HepG2 (cell line): ENCODE results near the gene KPNA3. TPM values are rescaled to one million over a fixed set of nuclear protein-coding genes. Genes with fewer than 3 reads are reported as not detected.

Experiments used
- ATAC-seq: fragments of 200-7000 bp; cut with Tn5 transposase; 3 replicates; pipeline ENCODE4 v1.9.1; 2020; ENCODE audit warnings: mild to moderate bottlenecking, moderate library complexity
- BruUV-seq: library from RNA; stranded (reverse); fragments of 400-500 nt; replicated peaks from 2 replicates; lab custom pipeline; 2021; lab: Mats Ljungman, UMichigan
- CTCF ChIA-PET: fragments of 300-600 bp; formaldehyde crosslinking; extraction: SDS; loops from one replicate; lab custom pipeline; 2021; ENCODE audit warnings: low total read pairs, inconsistent platforms, low intra/inter-chr PET ratio; lab: Yijun Ruan, JAX
- POLR2A ChIA-PET: fragments of 350-600 bp; sonication (Branson Sonifier 250); formaldehyde crosslinking; loops from one replicate; lab custom pipeline; 2020; ENCODE audit warnings: antibody characterized with exemption, inconsistent platforms; lab: Yijun Ruan, JAX
- DNase-seq: peaks from one replicate; pipeline ENCODE4 v3.0.0-alpha.2; 2015; ENCODE audit warnings: low spot score
- FAIRE-seq: peaks from 3 replicates; lab custom pipeline; 2011; peaks lifted over from hg19 to GRCh38; lab: Jason Lieb, UNC
- H2AFZ ChIP-seq: one replicate; pipeline ENCODE4 v1.6.1; 2011; ENCODE audit warnings: low read length, inconsistent platforms
- H3K27ac ChIP-seq: fragments of 300-600 bp; 3 replicates; pipeline ENCODE4 v1.8.0; 2011; ENCODE audit warnings: mixed run types, mild to moderate bottlenecking, mixed read lengths, low read length, inconsistent platforms; ENCODE audit not compliant: insufficient read depth; ENCODE audit errors: extremely low read length
- H3K27me3 ChIP-seq, 2 experiments: fragments of 200-600 bp in 1 of 2; 2 replicates in 1 of 2; 3 replicates in 1 of 2; pipeline versions ENCODE4 v1.6.0 to v1.8.0; 2011; ENCODE audit warnings: low read length in 2 of 2, mild to moderate bottlenecking in 2 of 2, moderate library complexity in 2 of 2, inconsistent platforms in 1 of 2; ENCODE audit not compliant: insufficient read depth in 2 of 2, control insufficient read depth in 1 of 2
- H3K36me3 ChIP-seq, 2 experiments: fragments of 200-600 bp in 1 of 2; replicated peaks in 1 of 2; 2 replicates in 1 of 2; 3 replicates in 1 of 2; pipeline versions ENCODE4 v1.5.1 to v1.8.0; 2011; ENCODE audit warnings: low read length in 2 of 2, inconsistent platforms in 1 of 2; ENCODE audit not compliant: insufficient read depth in 2 of 2, control insufficient read depth in 1 of 2
- H3K4me1 ChIP-seq: 2 replicates; pipeline ENCODE4 v1.5.1; 2012; ENCODE audit warnings: low read length, inconsistent platforms; ENCODE audit not compliant: insufficient read depth
- H3K4me2 ChIP-seq: 2 replicates; pipeline ENCODE4 v1.6.0; 2011; ENCODE audit warnings: low read depth, low read length, inconsistent platforms
- H3K4me3 ChIP-seq, 3 experiments: fragments of 200-600 bp in 1 of 3; sonication (generic), shearing (Covaris generic) in 1 of 3; replicated peaks in 1 of 3; 2 replicates each; pipeline ENCODE4 v1.5.1; 2011 to 2016; ENCODE audit warnings: low read length in 3 of 3, inconsistent platforms in 2 of 3, low read depth in 2 of 3, mild to moderate bottlenecking in 2 of 3, control low read depth in 1 of 3, mixed read lengths in 1 of 3; ENCODE audit not compliant: insufficient read depth in 1 of 3
- H3K79me2 ChIP-seq: one replicate; pipeline ENCODE4 v1.6.1; 2011; ENCODE audit warnings: low read length, inconsistent platforms; ENCODE audit not compliant: insufficient read depth
- H3K9ac ChIP-seq: 2 replicates; pipeline ENCODE4 v1.6.0; 2011; ENCODE audit warnings: mild to moderate bottlenecking, low read depth, low read length, inconsistent platforms; ENCODE audit not compliant: insufficient read depth
- H3K9me3 ChIP-seq: 2 replicates; pipeline ENCODE4 v1.5.1; 2012; ENCODE audit warnings: mild to moderate bottlenecking, low read length
- H4K20me1 ChIP-seq: 2 replicates; pipeline ENCODE4 v1.6.0; 2011; ENCODE audit warnings: inconsistent platforms, mild to moderate bottlenecking, low read length, moderate library complexity; ENCODE audit not compliant: insufficient read depth
- ATF1 ChIP-seq: IDR thresholded peaks from 2 replicates; pipeline ENCODE4 v1.6.1; 2016; ENCODE audit warnings: mild to moderate bottlenecking, control low read depth
- HNRNPL ChIP-seq: fragments of 200-400 bp; formaldehyde crosslinking; IDR thresholded peaks from 2 replicates; pipeline ENCODE4 v1.6.1; 2017; ENCODE audit warnings: mild to moderate bottlenecking, low read depth, low read length
- SP2 ChIP-seq: sonication (generic); formaldehyde crosslinking; IDR thresholded peaks from 2 replicates; pipeline ENCODE4 v1.5.1; 2020; ENCODE audit warnings: mild to moderate bottlenecking, missing genetic modification reagents
- TP53 ChIP-seq: sonication (generic); formaldehyde crosslinking; conservative IDR thresholded peaks from 2 replicates; pipeline ENCODE4 v1.4.0; 2020; ENCODE audit warnings: missing genetic modification reagents
- ZNF256 ChIP-seq: sonication (generic); formaldehyde crosslinking; conservative IDR thresholded peaks from 2 replicates; pipeline ENCODE4 v1.4.0; 2020; ENCODE audit warnings: missing genetic modification reagents
- ZNF816 ChIP-seq: sonication (generic); formaldehyde crosslinking; IDR thresholded peaks from 2 replicates; pipeline ENCODE4 v1.8.0; 2022; ENCODE audit warnings: missing genetic modification reagents, mild to moderate bottlenecking, borderline replicate concordance
- in situ Hi-C: cut with HindIII; loops from 2 replicates; pipeline ENCODE4 v1.10.0; 2017; ENCODE audit warnings: low pct_unique_long_range_greater_than_20kb; ENCODE audit not compliant: extremely low pct_ligation_motif_present
- intact Hi-C: fragments of 100-400 bp; cut with micrococcal nuclease; formaldehyde crosslinking; loops from one replicate; pipeline ENCODE4 v1.10.0; 2022; ENCODE audit not compliant: unreplicated experiment
- polyA plus RNA-seq, 8 experiments: library from polyadenylated mRNA; depleted of rRNA in 3 of 8; stranded (reverse) in 7 of 8; unstranded in 1 of 8; fragments of >200 nt; fragmentation: Illumina TruSeq in 4 of 8; extraction: Trizol in 4 of 8; gene quantifications; 2 replicates each; pipeline versions ENCODE4 v1.2.1 to v1.2.3, GENCODE V29; 2011 to 2016; ENCODE audit warnings: low read depth in 4 of 8, missing spikeins in 1 of 8, mixed read lengths in 1 of 8; ENCODE audit not compliant: insufficient read depth in 1 of 8
- total RNA-seq, 5 experiments: library from RNA; depleted of rRNA; stranded (reverse); fragments of >200 nt; fragmentation: Illumina TruSeq; extraction: Trizol; gene quantifications; 2 replicates each; pipeline ENCODE4 v1.2.3, GENCODE V29; 2016; ENCODE audit warnings: low read depth in 1 of 5
- TF ChIP-seq, protein P1 (sequence below): sonication (generic); formaldehyde crosslinking; IDR thresholded peaks from 2 replicates; pipeline ENCODE4 v1.4.0; 2020; ENCODE audit warnings: missing genetic modification reagents, borderline replicate concordance
- TF ChIP-seq, protein P2 (sequence below): sonication (generic); formaldehyde crosslinking; IDR thresholded peaks from 2 replicates; pipeline ENCODE4 v1.8.1; 2023; ENCODE audit warnings: missing genetic modification reagents, mild to moderate bottlenecking, borderline replicate concordance
- TF ChIP-seq, protein P3 (sequence below): sonication (generic); formaldehyde crosslinking; IDR thresholded peaks from 2 replicates; pipeline ENCODE4 v1.5.0; 2020; ENCODE audit warnings: missing genetic modification reagents

Gene KPNA3
- total and polyA plus RNA-seq, 2 of the 13 experiments (the other 11 are each of a cell fraction or from before 2014, with no cell fraction given) = 13.0 to 28.9 TPM

DNA sequence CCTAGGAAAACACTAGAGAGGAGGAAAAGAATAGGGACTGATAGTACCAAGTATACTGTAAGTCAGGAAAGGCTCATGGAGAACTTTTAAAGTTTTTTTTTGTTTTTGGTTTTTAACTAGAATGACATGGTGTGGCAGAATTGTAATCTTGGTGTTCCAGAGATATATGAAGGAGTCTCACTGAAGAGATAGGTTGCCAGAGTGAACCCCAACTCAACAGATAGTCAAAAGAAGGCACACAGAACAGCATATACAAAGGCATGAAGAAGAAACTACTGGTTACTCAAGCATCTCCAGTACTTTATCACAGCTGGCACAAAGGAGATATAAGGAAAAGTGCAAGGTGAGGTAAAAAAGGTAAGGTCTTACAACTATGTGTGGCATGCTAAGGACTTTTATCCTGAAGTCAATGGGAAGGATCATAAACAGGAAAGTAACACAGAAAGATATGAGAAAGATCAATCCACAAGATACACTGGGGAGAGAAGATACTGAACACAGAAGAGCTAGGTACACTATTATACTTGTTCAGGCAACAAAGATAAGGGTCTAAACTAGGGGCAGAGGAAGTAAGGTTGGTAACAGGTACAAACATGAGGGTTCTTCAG is 6.0 kb downstream of the KPNA3 start:
- no peaks in the 10 kb centered on the region; the same call in 1 of the 2 replicates for H4K20me1 ChIP-seq
- POLR2A ChIA-PET = interaction anchor here (2.1 kb wide), 1 partner anchor 40 kb away, joined by 5 read pairs; no protein-coding TSS in a partner anchor
- intact Hi-C loops (loop anchor here (2.0 kb wide), 1 partner anchor 46 kb away; no protein-coding TSS in a partner anchor), in situ Hi-C loops (no loop called here)
- no peaks in the 10 kb centered on the region; a peak in 1 of 5 replicates for H3K27me3 ChIP-seq
- DNase-seq (no peak), FAIRE-seq (no peak), ATAC-seq (no peak)
- no peak overlapping the region for H3K9ac ChIP-seq
- H3K4me2 ChIP-seq = no peak overlapping the region
- H3K9me3 ChIP-seq = no peaks in the 10 kb centered on the region
- BruUV-seq = no TSS peak
- peaks cover 80% of the 10 kb centered on the region for H3K4me1 ChIP-seq
- no peak overlapping the region for H3K4me3 ChIP-seq
- H2AFZ ChIP-seq = no peak overlapping the region
- H3K27ac ChIP-seq = no peak overlapping the region
- H3K36me3 ChIP-seq = peaks cover 0 to 1% of the 10 kb centered on the region in 2 experiments; a peak in 1 of 5 replicates
- CTCF ChIA-PET = no interaction called here
- H3K79me2 ChIP-seq = peaks cover 96% of the 10 kb centered on the region
- TF ChIP-seq, protein P1, sequence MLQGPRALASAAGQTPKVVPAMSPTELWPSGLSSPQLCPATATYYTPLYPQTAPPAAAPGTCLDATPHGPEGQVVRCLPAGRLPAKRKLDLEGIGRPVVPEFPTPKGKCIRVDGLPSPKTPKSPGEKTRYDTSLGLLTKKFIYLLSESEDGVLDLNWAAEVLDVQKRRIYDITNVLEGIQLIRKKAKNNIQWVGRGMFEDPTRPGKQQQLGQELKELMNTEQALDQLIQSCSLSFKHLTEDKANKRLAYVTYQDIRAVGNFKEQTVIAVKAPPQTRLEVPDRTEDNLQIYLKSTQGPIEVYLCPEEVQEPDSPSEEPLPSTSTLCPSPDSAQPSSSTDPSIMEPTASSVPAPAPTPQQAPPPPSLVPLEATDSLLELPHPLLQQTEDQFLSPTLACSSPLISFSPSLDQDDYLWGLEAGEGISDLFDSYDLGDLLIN = no peak
- TF ChIP-seq, protein P2, sequence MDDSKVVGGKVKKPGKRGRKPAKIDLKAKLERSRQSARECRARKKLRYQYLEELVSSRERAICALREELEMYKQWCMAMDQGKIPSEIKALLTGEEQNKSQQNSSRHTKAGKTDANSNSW (CRISPR knock-in tag) = no peak
- no peak for TF ChIP-seq ZNF816
- TF ChIP-seq ZNF256 (CRISPR knock-in tag) = no peak
- TF ChIP-seq SP2 (CRISPR knock-in tag) = no peak
- TF ChIP-seq, protein P3, sequence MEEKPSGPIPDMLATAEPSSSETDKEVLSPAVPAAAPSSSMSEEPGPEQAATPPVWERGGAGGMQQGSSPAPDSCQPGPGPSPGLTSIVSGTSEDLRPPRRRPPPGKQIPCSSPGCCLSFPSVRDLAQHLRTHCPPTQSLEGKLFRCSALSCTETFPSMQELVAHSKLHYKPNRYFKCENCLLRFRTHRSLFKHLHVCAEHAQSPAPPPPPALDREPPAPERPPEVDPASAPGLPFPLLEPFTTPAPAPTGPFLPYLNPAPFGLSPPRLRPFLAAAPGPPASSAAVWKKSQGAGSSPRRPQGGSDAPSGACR = no peak
- TF ChIP-seq HNRNPL = no peak
- no peak for TF ChIP-seq TP53
- TF ChIP-seq ATF1 (CRISPR knock-in tag) = no peak
